OCI-LY7 (cell line): ENCODE results near the gene ACADVL. TPM values are rescaled to one million over a fixed set of nuclear protein-coding genes. Genes with fewer than 3 reads are reported as not detected.
A peak's percentile ranks its signal among the peaks of the same experiment; 100 is the strongest.

Source experiments
- BruUV-seq: library from RNA; stranded (reverse); fragments of 400-500 nt; replicated peaks from 2 replicates; lab custom pipeline; 2021; lab: Mats Ljungman, UMichigan
- CTCF ChIA-PET: fragments of 300-600 bp; sonication (Branson Sonifier 250); formaldehyde crosslinking; loops from one replicate; lab custom pipeline; 2022; ENCODE audit warnings: antibody characterized with exemption; ENCODE audit not compliant: unreplicated experiment; lab: Charles Lee
- POLR2A ChIA-PET: fragments of 300-600 bp; sonication (Branson Sonifier 250); formaldehyde crosslinking; loops from one replicate; lab custom pipeline; 2022; ENCODE audit warnings: antibody characterized with exemption; lab: Charles Lee
- DNase-seq: peaks from one replicate; pipeline ENCODE4 v3.0.0-alpha.2; 2015; ENCODE audit warnings: low spot score
- H2AFZ ChIP-seq: fragments of 200-600 bp; sonication (generic), shearing (Covaris generic); 2 replicates; pipeline ENCODE4 v1.6.1; 2014; ENCODE audit warnings: mild to moderate bottlenecking, antibody characterized with exemption, low read length, moderate library complexity
- H3K27ac ChIP-seq: fragments of 200-600 bp; sonication (generic); 2 replicates; pipeline ENCODE4 v1.5.1; 2014; ENCODE audit warnings: mixed run types, low read depth, mild to moderate bottlenecking, moderate library complexity, low read length, inconsistent platforms; ENCODE audit not compliant: poor library complexity, severe bottlenecking
- H3K36me3 ChIP-seq: fragments of 200-600 bp; sonication (generic); 2 replicates; pipeline ENCODE4 v1.6.1; 2014; ENCODE audit warnings: mild to moderate bottlenecking, antibody characterized with exemption, low read length, moderate library complexity, mixed read lengths; ENCODE audit not compliant: insufficient read depth
- H3K4me1 ChIP-seq: fragments of 200-600 bp; sonication (generic); 2 replicates; pipeline ENCODE4 v1.5.1; 2014; ENCODE audit warnings: mild to moderate bottlenecking, low read length; ENCODE audit not compliant: insufficient read depth, poor library complexity, severe bottlenecking
- H3K4me2 ChIP-seq: fragments of 200-600 bp; sonication (generic); 2 replicates; pipeline ENCODE4 v1.6.1; 2014; ENCODE audit warnings: mild to moderate bottlenecking, low read length
- H3K4me3 ChIP-seq: fragments of 200-600 bp; sonication (generic); 2 replicates; pipeline ENCODE4 v1.5.1; 2014; ENCODE audit warnings: mild to moderate bottlenecking, low read depth, low read length; ENCODE audit not compliant: poor library complexity, severe bottlenecking
- H3K79me2 ChIP-seq: fragments of 200-600 bp; sonication (generic); 2 replicates; pipeline ENCODE4 v1.6.1; 2016; ENCODE audit warnings: low read depth, mild to moderate bottlenecking, low read length, moderate library complexity, mixed read lengths; ENCODE audit not compliant: insufficient read depth
- H3K9me2 ChIP-seq: fragments of 200-600 bp; sonication (generic); 2 replicates; pipeline ENCODE4 v1.6.1; 2016; ENCODE audit warnings: mild to moderate bottlenecking, low read length, mixed read lengths; ENCODE audit not compliant: insufficient read depth
- H3K9me3 ChIP-seq: fragments of 200-600 bp; sonication (generic); 2 replicates; pipeline ENCODE4 v1.6.1; 2014; ENCODE audit warnings: mild to moderate bottlenecking, mixed run types, low read length, mixed read lengths
- H4K20me1 ChIP-seq: fragments of 200-600 bp; sonication (generic); 2 replicates; pipeline ENCODE4 v1.6.1; 2014; ENCODE audit warnings: mild to moderate bottlenecking, antibody characterized with exemption, low read length, moderate library complexity, mixed read lengths; ENCODE audit not compliant: insufficient read depth
- CTCF ChIP-seq: fragments of 200-600 bp; sonication (generic); conservative IDR thresholded peaks from 2 replicates; pipeline ENCODE4 v1.5.1; 2014; ENCODE audit warnings: mild to moderate bottlenecking, antibody characterized with exemption, low read length, moderate library complexity, mixed read lengths
- EZH2phosphoT487 ChIP-seq: fragments of 200-600 bp; sonication (generic); IDR thresholded peaks from 2 replicates; pipeline ENCODE4 v1.6.1; 2018; ENCODE audit warnings: low read depth, borderline replicate concordance, mild to moderate bottlenecking, mixed run types, antibody characterized with exemption, low read length, moderate library complexity, mixed read lengths
- intact Hi-C: fragments of 100-400 bp; cut with micrococcal nuclease; formaldehyde crosslinking; loops from one replicate; pipeline ENCODE4 v1.10.0; 2022; ENCODE audit not compliant: unreplicated experiment
- total RNA-seq, 2 experiments: library from RNA; depleted of rRNA in 1 of 2; stranded (reverse); fragments of >200 nt in 1 of 2; shearing (Covaris generic) in 1 of 2; gene quantifications; 2 replicates each; pipeline ENCODE4 v1.2.3, GENCODE V29; 2014 to 2022

Gene ACADVL
- total RNA-seq, 2 experiments from 2014 or later: 204 to 297 TPM

GRCh38 chr17:7216242-7217112 lies 3.3 kb upstream of the ACADVL start:
- H3K4me2 ChIP-seq: peak overlapping the region; percentile 78
- peak; percentile 22 for DNase-seq
- TF ChIP-seq CTCF (no peak), EZH2phosphoT487 (no peak)
- H3K79me2 ChIP-seq: peaks cover 30% of the 10 kb centered on the region
- POLR2A ChIA-PET: no interaction called here
- H3K9me2 ChIP-seq: no peaks in the 10 kb centered on the region
- peak overlapping the region; percentile 65 for H3K27ac ChIP-seq
- no TSS peak for BruUV-seq
- H2AFZ ChIP-seq: no peak overlapping the region
- no peaks in the 10 kb centered on the region for H4K20me1 ChIP-seq
- peaks cover 8% of the 10 kb centered on the region; the same call in 1 of the 2 replicates for H3K36me3 ChIP-seq
- CTCF ChIA-PET: no interaction called here
- H3K4me3 ChIP-seq: peak overlapping the region; percentile 75
- intact Hi-C loops: no loop called here
- H3K4me1 ChIP-seq: peaks cover 64% of the 10 kb centered on the region
- no peaks in the 10 kb centered on the region for H3K9me3 ChIP-seq

- Histone ChIP-seq H3K9me2 (no peaks in the 10 kb centered on the region), H3K4me3 (peak overlapping the region; percentile 75), H3K36me3 (peaks cover 17% of the 10 kb centered on the region; the same call in 1 of the 2 replicates), H3K27ac (peak overlapping the region; percentile 71), H3K79me2 (peaks cover 24% of the 10 kb centered on the region), H4K20me1 (no peaks in the 10 kb centered on the region), H3K4me1 (peaks cover 64% of the 10 kb centered on the region), H3K9me3 (no peaks in the 10 kb centered on the region), H3K4me2 (peak overlapping the region; percentile 91), H2AFZ (peak overlapping the region; percentile 17; the same call in 1 of the 2 replicates)
- BruUV-seq: no TSS peak
- POLR2A ChIA-PET: interaction anchor here (0.6 kb wide), 2 partner anchors 47 to 263 kb away, joined by 3 read pairs; no protein-coding TSS in a partner anchor
- TF ChIP-seq CTCF (no peak), EZH2phosphoT487 (no peak)
- CTCF ChIA-PET: no interaction called here
- intact Hi-C loops: no loop called here
- peak; percentile 68 for DNase-seq
Measured at GRCh38 chr17:7217113-7217987, 2.4 kb upstream of the ACADVL start.
